Astrocyte (in vitro differentiated cells and primary cell): ENCODE measurements around the gene CMIP. TPM values are rescaled to one million over a fixed set of nuclear protein-coding genes. Genes with fewer than 3 reads are reported as not detected.

Experiments
- DNase-seq: peaks from one replicate; pipeline ENCODE4 v3.0.0-alpha.2; 2010; ENCODE audit warnings: low read depth
- FAIRE-seq: peaks from 2 replicates; lab custom pipeline; 2011; peaks lifted over from hg19 to GRCh38; lab: Jason Lieb, UNC
- H2AFZ ChIP-seq: 2 replicates; pipeline ENCODE4 v1.6.0; 2012; ENCODE audit warnings: low read depth, low read length, inconsistent platforms
- H3K27ac ChIP-seq: 2 replicates; pipeline ENCODE4 v1.5.1; 2011; ENCODE audit warnings: low read depth, low read length, inconsistent platforms
- H3K27me3 ChIP-seq: 2 replicates; pipeline ENCODE4 v1.6.0; 2011; ENCODE audit warnings: low read length, inconsistent platforms; ENCODE audit not compliant: insufficient read depth
- H3K36me3 ChIP-seq: 2 replicates; pipeline ENCODE4 v1.5.1; 2011; ENCODE audit warnings: low read length, inconsistent platforms; ENCODE audit not compliant: insufficient read depth
- H3K4me1 ChIP-seq: 2 replicates; pipeline ENCODE4 v1.5.1; 2011; ENCODE audit warnings: low read length, inconsistent platforms; ENCODE audit not compliant: insufficient read depth
- H3K4me2 ChIP-seq: 2 replicates; pipeline ENCODE4 v1.6.0; 2012; ENCODE audit warnings: low read length, inconsistent platforms
- H3K4me3 ChIP-seq: 2 replicates; pipeline ENCODE4 v1.5.1; 2011; ENCODE audit warnings: low read depth, mild to moderate bottlenecking, low read length, inconsistent platforms; ENCODE audit not compliant: insufficient read depth
- H3K79me2 ChIP-seq: 2 replicates; pipeline ENCODE4 v1.6.0; 2012; ENCODE audit warnings: mild to moderate bottlenecking, low read length, inconsistent platforms; ENCODE audit not compliant: insufficient read depth
- H3K9ac ChIP-seq: 2 replicates; pipeline ENCODE4 v1.6.0; 2012; ENCODE audit warnings: mild to moderate bottlenecking, low read length, inconsistent platforms
- H3K9me3 ChIP-seq: 2 replicates; pipeline ENCODE4 v1.5.1; 2012; ENCODE audit warnings: low read depth, mild to moderate bottlenecking, low read length, inconsistent platforms; ENCODE audit not compliant: insufficient read depth
- H4K20me1 ChIP-seq: 2 replicates; pipeline ENCODE4 v1.6.0; 2012; ENCODE audit warnings: low read length, inconsistent platforms; ENCODE audit not compliant: insufficient read depth
- H3K27ac Mint-ChIP-seq: one replicate; pipeline ENCODE4 v1.8.0; 2021; ENCODE audit warnings: mild to moderate bottlenecking, mixed read lengths; ENCODE audit not compliant: unreplicated experiment
- H3K27me3 Mint-ChIP-seq: one replicate; pipeline ENCODE4 v1.8.0; 2021; ENCODE audit warnings: low read depth, mixed read lengths; ENCODE audit not compliant: unreplicated experiment
- H3K36me3 Mint-ChIP-seq: one replicate; pipeline ENCODE4 v1.8.0; 2021; ENCODE audit warnings: low read depth, mixed read lengths; ENCODE audit not compliant: unreplicated experiment
- H3K4me1 Mint-ChIP-seq: one replicate; pipeline ENCODE4 v1.8.0; 2021; ENCODE audit warnings: low read depth, mixed read lengths; ENCODE audit not compliant: unreplicated experiment
- H3K4me3 Mint-ChIP-seq: one replicate; pipeline ENCODE4 v1.8.0; 2021; ENCODE audit warnings: mild to moderate bottlenecking, moderate library complexity, mixed read lengths; ENCODE audit not compliant: unreplicated experiment
- H3K9me3 Mint-ChIP-seq: one replicate; pipeline ENCODE4 v1.8.0; 2021; ENCODE audit warnings: mild to moderate bottlenecking, mixed read lengths; ENCODE audit not compliant: unreplicated experiment
- CTCF ChIP-seq: IDR thresholded peaks from 2 replicates; pipeline ENCODE4 v1.5.1; 2011; ENCODE audit warnings: low read depth, mild to moderate bottlenecking, inconsistent platforms, low read length, moderate library complexity; ENCODE audit not compliant: insufficient read depth
- EZH2 ChIP-seq: IDR thresholded peaks from 2 replicates; pipeline ENCODE4 v1.6.1; 2012; ENCODE audit warnings: mild to moderate bottlenecking, low read length, inconsistent platforms; ENCODE audit not compliant: insufficient read depth
- total RNA-seq: library from RNA; stranded (reverse); gene quantifications from 2 replicates; pipeline ENCODE4 v1.2.1, GENCODE V29; 2021

The CMIP gene
- total RNA-seq, 1 donor from 2014 or later, result 71.5 TPM

- Histone ChIP-seq H3K4me1 (peaks cover 23% of the 10 kb centered on the region), H3K79me2 (peaks cover 53% of the 10 kb centered on the region), H3K27me3 (peaks cover 17% of the 10 kb centered on the region), H3K9ac (peak overlapping the region; percentile 91), H3K36me3 (no peaks in the 10 kb centered on the region), H3K4me2 (peak overlapping the region; percentile 95), H3K4me3 (peak overlapping the region; percentile 77), H2AFZ (no peak overlapping the region), H3K27ac (peak overlapping the region; percentile 54), H4K20me1 (peaks cover 48% of the 10 kb centered on the region), H3K9me3 (no peaks in the 10 kb centered on the region)
- H3K27me3 Mint-ChIP-seq, result peaks cover 6% of the 10 kb centered on the region
- H3K27ac Mint-ChIP-seq, result peak overlapping the region; percentile 91
- peak overlapping the region; percentile 98 for H3K4me3 Mint-ChIP-seq
- TF ChIP-seq CTCF, result no peak
- TF ChIP-seq EZH2, result no peak
- peaks cover 2% of the 10 kb centered on the region for H3K9me3 Mint-ChIP-seq
- H3K36me3 Mint-ChIP-seq, result no peaks in the 10 kb centered on the region
- FAIRE-seq (no peak), DNase-seq (peak; percentile 14)
- H3K4me1 Mint-ChIP-seq, result peaks cover 24% of the 10 kb centered on the region
Observed at GRCh38 chr16:81445143-81445961, 744 bp downstream of the CMIP start.

- H3K4me3 ChIP-seq, result peak overlapping the region; percentile 77
- Mint-ChIP-seq H3K27ac (peak overlapping the region; percentile 91), H3K36me3 (peaks cover 3% of the 10 kb centered on the region), H3K9me3 (peaks cover 2% of the 10 kb centered on the region), H3K27me3 (peaks cover 2% of the 10 kb centered on the region), H3K4me3 (peak overlapping the region; percentile 98), H3K4me1 (peaks cover 28% of the 10 kb centered on the region)
- FAIRE-seq, result no peak
- H3K36me3 ChIP-seq, result no peaks in the 10 kb centered on the region
- H3K79me2 ChIP-seq, result peaks cover 62% of the 10 kb centered on the region
- no peak overlapping the region for H2AFZ ChIP-seq
- H3K9ac ChIP-seq, result peak overlapping the region; percentile 91
- peak overlapping the region; percentile 54 for H3K27ac ChIP-seq
- TF ChIP-seq CTCF, result no peak
- no peak for TF ChIP-seq EZH2
- peak; percentile 41 for DNase-seq
- no peaks in the 10 kb centered on the region for H3K9me3 ChIP-seq
- H3K4me2 ChIP-seq, result peak overlapping the region; percentile 95
- H3K27me3 ChIP-seq, result peaks cover 12% of the 10 kb centered on the region
- peaks cover 23% of the 10 kb centered on the region for H3K4me1 ChIP-seq
- H4K20me1 ChIP-seq, result peaks cover 56% of the 10 kb centered on the region
Observed at GRCh38 chr16:81445966-81446906, 1.6 kb downstream of the CMIP start.
